KMS-11 (cell line): ENCODE data around the gene CRADD.

ENCODE experiments used
- H2AFZ ChIP-seq: fragments of 200-600 bp; sonication (generic); 2 replicates; pipeline ENCODE4 v1.6.1; 2016; ENCODE audit warnings: antibody characterized with exemption, mixed run types, low read depth
- H3K27ac ChIP-seq: fragments of 200-600 bp; sonication (generic); 2 replicates; pipeline ENCODE4 v1.6.1; 2016; ENCODE audit warnings: mild to moderate bottlenecking, mixed run types
- H3K27me3 ChIP-seq: fragments of 200-600 bp; sonication (generic); 2 replicates; pipeline ENCODE4 v1.6.1; 2017; ENCODE audit warnings: mild to moderate bottlenecking, low read depth, mixed run types, moderate library complexity; ENCODE audit not compliant: insufficient read depth
- H3K36me3 ChIP-seq: fragments of 200-600 bp; sonication (generic); 2 replicates; pipeline ENCODE4 v1.6.1; 2017; ENCODE audit warnings: mild to moderate bottlenecking, mixed run types; ENCODE audit not compliant: insufficient read depth
- H3K4me1 ChIP-seq: fragments of 200-600 bp; sonication (generic); 2 replicates; pipeline ENCODE4 v1.6.1; 2016; ENCODE audit warnings: mild to moderate bottlenecking, low read depth, mixed run types; ENCODE audit not compliant: poor library complexity, severe bottlenecking
- H3K4me2 ChIP-seq: fragments of 200-600 bp; sonication (generic); 2 replicates; pipeline ENCODE4 v1.7.0; 2016; ENCODE audit warnings: mild to moderate bottlenecking, mixed run types
- H3K4me3 ChIP-seq: fragments of 200-600 bp; sonication (generic); IDR thresholded peaks from 2 replicates; pipeline ENCODE4 v1.6.1; 2017; ENCODE audit warnings: low read depth, low read length, mixed read lengths; ENCODE audit not compliant: insufficient read depth
- H3K79me2 ChIP-seq: fragments of 200-600 bp; sonication (generic); 2 replicates; pipeline ENCODE4 v1.6.1; 2016; ENCODE audit warnings: low read depth, mixed run types; ENCODE audit not compliant: insufficient read depth
- H3K9ac ChIP-seq: fragments of 200-600 bp; sonication (generic); 2 replicates; pipeline ENCODE4 v1.6.1; 2016; ENCODE audit warnings: mild to moderate bottlenecking, mixed run types
- H4K20me1 ChIP-seq: fragments of 200-600 bp; sonication (generic); 2 replicates; pipeline ENCODE4 v1.6.1; 2016; ENCODE audit warnings: mild to moderate bottlenecking, mixed run types; ENCODE audit not compliant: insufficient read depth
- TF ChIP-seq, protein P1 (sequence below): fragments of 200-600 bp; sonication (generic); conservative IDR thresholded peaks from 2 replicates; pipeline ENCODE4 v1.6.1; 2017; ENCODE audit warnings: low read depth, mild to moderate bottlenecking, antibody characterized with exemption, low read length, moderate library complexity, mixed read lengths

The CRADD gene

GRCh38 chr12:93657071-93657470 lies 20.1 kb upstream of the CRADD start:
- TF ChIP-seq, protein P1, sequence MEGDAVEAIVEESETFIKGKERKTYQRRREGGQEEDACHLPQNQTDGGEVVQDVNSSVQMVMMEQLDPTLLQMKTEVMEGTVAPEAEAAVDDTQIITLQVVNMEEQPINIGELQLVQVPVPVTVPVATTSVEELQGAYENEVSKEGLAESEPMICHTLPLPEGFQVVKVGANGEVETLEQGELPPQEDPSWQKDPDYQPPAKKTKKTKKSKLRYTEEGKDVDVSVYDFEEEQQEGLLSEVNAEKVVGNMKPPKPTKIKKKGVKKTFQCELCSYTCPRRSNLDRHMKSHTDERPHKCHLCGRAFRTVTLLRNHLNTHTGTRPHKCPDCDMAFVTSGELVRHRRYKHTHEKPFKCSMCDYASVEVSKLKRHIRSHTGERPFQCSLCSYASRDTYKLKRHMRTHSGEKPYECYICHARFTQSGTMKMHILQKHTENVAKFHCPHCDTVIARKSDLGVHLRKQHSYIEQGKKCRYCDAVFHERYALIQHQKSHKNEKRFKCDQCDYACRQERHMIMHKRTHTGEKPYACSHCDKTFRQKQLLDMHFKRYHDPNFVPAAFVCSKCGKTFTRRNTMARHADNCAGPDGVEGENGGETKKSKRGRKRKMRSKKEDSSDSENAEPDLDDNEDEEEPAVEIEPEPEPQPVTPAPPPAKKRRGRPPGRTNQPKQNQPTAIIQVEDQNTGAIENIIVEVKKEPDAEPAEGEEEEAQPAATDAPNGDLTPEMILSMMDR = no peak
- H3K4me3 ChIP-seq = no peak overlapping the region
- no peaks in the 10 kb centered on the region for H4K20me1 ChIP-seq
- no peak overlapping the region for H3K27ac ChIP-seq
- H3K79me2 ChIP-seq = no peaks in the 10 kb centered on the region
- H3K36me3 ChIP-seq = no peaks in the 10 kb centered on the region
- H3K4me2 ChIP-seq = no peak overlapping the region
- no peaks in the 10 kb centered on the region for H3K4me1 ChIP-seq
- no peaks in the 10 kb centered on the region for H3K27me3 ChIP-seq
- H3K9ac ChIP-seq = no peak overlapping the region
- no peak overlapping the region for H2AFZ ChIP-seq

- no peak overlapping the region for H3K4me3 ChIP-seq
- TF ChIP-seq, protein P1 = no peak
- no peaks in the 10 kb centered on the region for H3K4me1 ChIP-seq
- no peaks in the 10 kb centered on the region for H3K36me3 ChIP-seq
- no peaks in the 10 kb centered on the region for H3K79me2 ChIP-seq
- no peaks in the 10 kb centered on the region for H4K20me1 ChIP-seq
- H2AFZ ChIP-seq = no peak overlapping the region
- no peak overlapping the region for H3K9ac ChIP-seq
- H3K27ac ChIP-seq = no peak overlapping the region
- H3K4me2 ChIP-seq = no peak overlapping the region
- H3K27me3 ChIP-seq = no peaks in the 10 kb centered on the region
These were observed 16.2 kb upstream of the CRADD start for GRCh38 chr12:93661021-93661420.

DNA sequence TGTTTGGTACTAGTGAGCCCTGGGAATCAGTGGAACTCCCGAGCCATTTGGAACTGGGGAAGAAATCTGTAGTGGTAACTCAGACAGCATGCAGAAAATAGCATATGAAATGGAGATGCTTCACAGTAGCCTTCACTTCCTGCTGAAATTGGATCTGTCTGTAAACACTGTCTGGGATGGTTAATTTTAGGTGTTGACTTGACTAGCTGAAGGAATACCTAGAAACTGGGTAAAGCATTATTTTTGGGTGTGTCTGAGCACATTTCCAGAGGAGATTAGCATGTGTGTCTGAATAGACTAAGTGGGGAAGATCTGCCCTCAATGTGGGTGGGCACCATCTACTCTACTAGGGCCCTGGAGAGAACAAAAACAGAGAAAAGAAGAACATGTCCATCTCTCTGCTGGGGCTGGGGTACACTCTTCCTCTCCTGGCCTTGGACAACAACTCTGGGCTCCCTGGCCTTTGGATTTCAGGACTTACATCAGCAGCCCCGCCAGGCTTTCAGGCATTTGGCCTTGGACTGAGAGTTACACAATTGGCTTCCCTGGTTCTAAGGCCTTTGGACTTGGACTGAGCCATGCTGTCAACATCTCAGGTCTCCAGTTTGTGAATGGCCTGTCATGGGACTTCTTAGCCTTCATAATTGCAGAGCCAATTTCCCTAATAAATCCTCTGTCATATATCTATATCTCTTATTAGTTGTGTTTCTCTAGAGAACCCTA lies 14.0 kb upstream of the CRADD start:
- Histone ChIP-seq H3K4me2 (no peak overlapping the region), H2AFZ (no peak overlapping the region)
- TF ChIP-seq, protein P1 = no peak

GRCh38 chr12:93663729-93664084 lies 13.5 kb upstream of the CRADD start:
- H3K27me3 ChIP-seq = no peaks in the 10 kb centered on the region
- H3K4me2 ChIP-seq = no peak overlapping the region
- no peak overlapping the region for H2AFZ ChIP-seq
- no peaks in the 10 kb centered on the region for H3K36me3 ChIP-seq
- H3K27ac ChIP-seq = no peak overlapping the region
- no peaks in the 10 kb centered on the region for H3K4me1 ChIP-seq
- TF ChIP-seq, protein P1 = no peak
- no peak overlapping the region for H3K9ac ChIP-seq
- H4K20me1 ChIP-seq = no peaks in the 10 kb centered on the region
- H3K4me3 ChIP-seq = no peak overlapping the region
- H3K79me2 ChIP-seq = no peaks in the 10 kb centered on the region

More for the DNA sequence above, 14.0 kb upstream of the CRADD start:
- H3K79me2 ChIP-seq = no peaks in the 10 kb centered on the region
- H3K36me3 ChIP-seq = no peaks in the 10 kb centered on the region
- no peak overlapping the region for H3K9ac ChIP-seq
- no peaks in the 10 kb centered on the region for H4K20me1 ChIP-seq
- H3K27ac ChIP-seq = no peak overlapping the region
- H3K4me3 ChIP-seq = no peak overlapping the region
- no peaks in the 10 kb centered on the region for H3K4me1 ChIP-seq
- H3K27me3 ChIP-seq = no peaks in the 10 kb centered on the region
